Fibroblast of lung (primary cell): ENCODE results near the gene NHERF1.

ENCODE experiments used
- EZH2 ChIP-seq: IDR thresholded peaks from 2 replicates; pipeline ENCODE4 v1.5.1; 2012; ENCODE audit warnings: low read length, control low read depth, mild to moderate bottlenecking; ENCODE audit errors: missing control alignments
- TF ChIP-seq, protein P1 (sequence below), 2 donors: IDR thresholded peaks in 1 of 2; conservative IDR thresholded peaks in 1 of 2; 1 replicate in 1 of 2; 2 replicates in 1 of 2; pipeline ENCODE4 v1.5.1; 2011 to 2012; ENCODE audit warnings: low read length in 2 of 2, control low read depth in 1 of 2, inconsistent platforms in 1 of 2, low read depth in 1 of 2, mild to moderate bottlenecking in 1 of 2

DNA sequence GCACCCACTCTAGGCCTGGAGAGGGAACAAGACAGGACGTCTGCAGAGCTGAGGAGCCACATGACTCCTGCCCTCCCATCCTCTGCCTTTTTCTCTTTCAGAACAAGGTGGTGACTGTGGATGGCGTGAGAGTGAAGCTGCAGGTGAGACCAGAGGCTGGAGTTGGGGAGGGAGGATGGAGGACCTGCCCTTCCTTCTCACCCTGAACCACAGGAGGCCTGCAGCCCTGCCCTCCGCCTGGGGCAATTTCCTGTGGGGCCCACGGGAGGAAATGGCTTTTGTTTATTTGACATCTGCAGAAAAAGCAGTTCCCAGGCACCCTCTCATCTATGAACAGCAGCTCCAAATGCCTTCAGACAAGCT, 6.3 kb upstream of the NHERF1 start:
- TF ChIP-seq, protein P1, sequence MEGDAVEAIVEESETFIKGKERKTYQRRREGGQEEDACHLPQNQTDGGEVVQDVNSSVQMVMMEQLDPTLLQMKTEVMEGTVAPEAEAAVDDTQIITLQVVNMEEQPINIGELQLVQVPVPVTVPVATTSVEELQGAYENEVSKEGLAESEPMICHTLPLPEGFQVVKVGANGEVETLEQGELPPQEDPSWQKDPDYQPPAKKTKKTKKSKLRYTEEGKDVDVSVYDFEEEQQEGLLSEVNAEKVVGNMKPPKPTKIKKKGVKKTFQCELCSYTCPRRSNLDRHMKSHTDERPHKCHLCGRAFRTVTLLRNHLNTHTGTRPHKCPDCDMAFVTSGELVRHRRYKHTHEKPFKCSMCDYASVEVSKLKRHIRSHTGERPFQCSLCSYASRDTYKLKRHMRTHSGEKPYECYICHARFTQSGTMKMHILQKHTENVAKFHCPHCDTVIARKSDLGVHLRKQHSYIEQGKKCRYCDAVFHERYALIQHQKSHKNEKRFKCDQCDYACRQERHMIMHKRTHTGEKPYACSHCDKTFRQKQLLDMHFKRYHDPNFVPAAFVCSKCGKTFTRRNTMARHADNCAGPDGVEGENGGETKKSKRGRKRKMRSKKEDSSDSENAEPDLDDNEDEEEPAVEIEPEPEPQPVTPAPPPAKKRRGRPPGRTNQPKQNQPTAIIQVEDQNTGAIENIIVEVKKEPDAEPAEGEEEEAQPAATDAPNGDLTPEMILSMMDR (conservative IDR thresholded peaks at IDR 0.05 in 1 of 2, IDR thresholded peaks at IDR 0.05 in 1 of 2; ENCODE audit: low read depth in 1 of 2, low read length in 2 of 2): no peak
- no peak for TF ChIP-seq EZH2
